HG03460 (cell line): ENCODE results near the gene PIGH.
"Not testable (repeated sequence)": the region's sequence is repeated elsewhere in the genome, so short reads cannot be mapped to it uniquely, and the experiment has no call there.

Experiments used
- ATAC-seq: cut with Tn5 transposase; IDR thresholded peaks from one replicate; pipeline ENCODE4 v1.9.1; 2021; ENCODE audit not compliant: unreplicated experiment

The PIGH gene

GRCh38 chr14:67609642-67610310 lies 9.7 kb upstream of the PIGH start:
- ATAC-seq: no peak

GRCh38 chr14:67607646-67608045 lies 7.6 kb upstream of the PIGH start:
- ATAC-seq: no peak

- ATAC-seq: peak; percentile 60
These were observed 3.0 kb upstream of the PIGH start for GRCh38 chr14:67602995-67603545.

- no peak for ATAC-seq
These were observed 2.0 kb upstream of the PIGH start for GRCh38 chr14:67602076-67602475.

GRCh38 chr14:67600562-67600974 lies 500 bp upstream of the PIGH start:
- ATAC-seq: not testable (repeated sequence)

GRCh38 chr14:67595392-67595791 lies 4.7 kb downstream of the PIGH start:
- no peak for ATAC-seq

- ATAC-seq: not testable (repeated sequence)
These were observed 6.4 kb downstream of the PIGH start for GRCh38 chr14:67593650-67594049.

GRCh38 chr14:67589204-67589770 lies 10.8 kb downstream of the PIGH start:
- no peak for ATAC-seq

- ATAC-seq: no peak
These were observed 13.7 kb downstream of the PIGH start for GRCh38 chr14:67586369-67586768.

GRCh38 chr14:67584978-67585377 lies 15.1 kb downstream of the PIGH start:
- ATAC-seq: no peak

- ATAC-seq: no peak
These were observed 16.1 kb downstream of the PIGH start for GRCh38 chr14:67583711-67584644.

GRCh38 chr14:67582061-67582460 lies 18.0 kb downstream of the PIGH start:
- no peak for ATAC-seq

- ATAC-seq: no peak
These were observed 18.4 kb downstream of the PIGH start for GRCh38 chr14:67581643-67582042.

GRCh38 chr14:67580336-67581171 lies 19.5 kb downstream of the PIGH start:
- no peak for ATAC-seq

- no peak for ATAC-seq
These were observed 20.4 kb downstream of the PIGH start for GRCh38 chr14:67579636-67580035.

GRCh38 chr14:67579040-67579439 lies 21.0 kb downstream of the PIGH start:
- ATAC-seq: no peak

- ATAC-seq: no peak
These were observed 21.9 kb downstream of the PIGH start for GRCh38 chr14:67577909-67578749.

GRCh38 chr14:67577181-67577808 lies 22.8 kb downstream of the PIGH start:
- no peak for ATAC-seq

- ATAC-seq: no peak
These were observed 23.7 kb downstream of the PIGH start for GRCh38 chr14:67576216-67576955.
